Measurements from ENCODE around the gene PRKG1. TPM values are rescaled to one million over a fixed set of nuclear protein-coding genes. Genes with fewer than 3 reads are reported as not detected.

Gene PRKG1
- total and polyA plus RNA-seq, 2 of the 8 experiments (the other 6 are each of a cell fraction or from before 2014, with no cell fraction given): 4.2 to 15.2 TPM

DNA sequence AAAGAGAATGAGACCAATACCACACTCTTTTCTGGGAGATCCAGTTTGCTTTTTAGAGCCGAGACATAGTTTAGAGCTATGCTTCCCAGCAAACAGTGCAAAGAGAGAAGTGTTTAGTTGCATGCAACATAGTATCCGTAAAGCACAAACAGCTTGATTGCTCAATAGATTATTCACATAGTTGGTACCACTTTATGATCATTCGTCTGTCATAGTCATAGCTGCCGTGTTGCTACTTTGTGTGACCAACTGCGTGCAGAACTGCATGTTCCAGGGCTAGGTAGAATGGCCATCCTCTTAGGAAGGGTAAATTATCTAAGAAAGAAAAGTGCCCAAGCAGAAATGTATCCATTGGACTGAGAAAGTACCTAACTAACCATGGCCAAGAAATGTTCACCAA is 1036.3 kb downstream of the PRKG1 start:
- no peak overlapping the region for H2AK5ac ChIP-seq (ENCODE audit: low read depth, low read length)
- no peak overlapping the region for H3K14ac ChIP-seq (ENCODE audit: insufficient read length)
- H3K79me1 ChIP-seq (ENCODE audit: low read depth, low read length): no peaks in the 10 kb centered on the region
- no peak overlapping the region for H4K5ac ChIP-seq (ENCODE audit: insufficient read length, low read depth, low read length)
- no peaks in the 10 kb centered on the region for H4K20me1 ChIP-seq (replicated peaks in 1 of 2; ENCODE audit: control insufficient read depth in 1 of 2, insufficient read depth in 2 of 2, low read length in 2 of 2)
- CTCF ChIA-PET (ENCODE audit: partially characterized antibody): no interaction called here
- no peak overlapping the region for H2BK15ac ChIP-seq (ENCODE audit: low read length)
- H3K23ac ChIP-seq (ENCODE audit: insufficient read length): no peak overlapping the region
- no peaks in the 10 kb centered on the region; the same call in 1 of the 2 replicates for H3K23me2 ChIP-seq (ENCODE audit: low read depth, low read length)
- H4K91ac ChIP-seq (replicated peaks; ENCODE audit: insufficient read length, low read length): no peak overlapping the region
- no peak overlapping the region for H3K18ac ChIP-seq (ENCODE audit: extremely low read depth, low read length)
- WGBS, 2 experiments (ENCODE audit: extremely low coverage in 1 of 2, insufficient coverage in 1 of 2, insufficient read length in 1 of 2, insufficient replicate concordance in 2 of 2, low coverage in 1 of 2, low lambda C conversion rate in 2 of 2, missing lambda C conversion rate in 1 of 2): 96% methylated on average over 5 of the region's 5 CpGs; no CpG with 5 or more reads in 1 of the 2 experiments
- no peak overlapping the region for H2BK5ac ChIP-seq (ENCODE audit: low read depth, low read length)
- FAIRE-seq: no peak
- no peaks in the 10 kb centered on the region for H3K9me3 ChIP-seq (ENCODE audit: insufficient read depth in 2 of 2, low read depth in 1 of 2, low read length in 1 of 2)
- no peaks in the 10 kb centered on the region; a peak in 1 of 7 replicates for H3K4me1 ChIP-seq (replicated peaks in 1 of 4; ENCODE audit: control insufficient read depth in 3 of 4, insufficient read depth in 4 of 4, low read length in 3 of 4)
- DNase-seq (ENCODE audit: low read depth in 1 of 2, low spot score in 2 of 2): no peak
- H3K9ac ChIP-seq (replicated peaks in 1 of 4; ENCODE audit: extremely low read depth in 1 of 4, low read depth in 3 of 4, low read length in 3 of 4): no peak overlapping the region
- no peaks in the 10 kb centered on the region for H3K27me3 ChIP-seq (replicated peaks in 1 of 4; ENCODE audit: control insufficient read depth in 3 of 4, extremely low read depth in 1 of 4, insufficient read depth in 3 of 4, low read length in 3 of 4)
- H3K36me3 ChIP-seq (ENCODE audit: control insufficient read depth in 2 of 4, insufficient read depth in 4 of 4, low read length in 3 of 4): no peaks in the 10 kb centered on the region
- H3K27ac ChIP-seq (ENCODE audit: low read depth, low read length): no peak overlapping the region
- H3K4me2 ChIP-seq (ENCODE audit: insufficient read depth in 1 of 2, low read depth in 2 of 2, low read length in 2 of 2): no peak overlapping the region
- no peak overlapping the region for H2BK20ac ChIP-seq (ENCODE audit: low read length)
- no peak overlapping the region for H2BK120ac ChIP-seq (replicated peaks; ENCODE audit: low read depth, low read length)
- H2AFZ ChIP-seq (ENCODE audit: low read length): no peak overlapping the region
- H4K8ac ChIP-seq (ENCODE audit: extremely low read depth, insufficient read depth, low read length): no peak overlapping the region
- H3K4ac ChIP-seq (replicated peaks; ENCODE audit: insufficient read length, low read depth, low read length): no peak overlapping the region
- POLR2A ChIA-PET (ENCODE audit: partially characterized antibody): no interaction called here
- no peak overlapping the region for H3K56ac ChIP-seq (replicated peaks; ENCODE audit: insufficient read length, low read depth, low read length)
- H2BK12ac ChIP-seq (ENCODE audit: low read depth, low read length): no peak overlapping the region
- no peak overlapping the region for H3K4me3 ChIP-seq (ENCODE audit: extremely low read depth in 1 of 4, insufficient read depth in 2 of 4, low read depth in 3 of 4, low read length in 4 of 4)
- H3K79me2 ChIP-seq (ENCODE audit: control insufficient read depth in 1 of 2, insufficient read depth in 2 of 2, low read length in 2 of 2): no peaks in the 10 kb centered on the region
- TF ChIP-seq FOSL1 (IDR thresholded peaks at IDR 0.05; ENCODE audit: insufficient read depth, low read depth, low read length) (no peak), CTBP2 (IDR thresholded peaks at IDR 0.05; ENCODE audit: borderline replicate concordance, insufficient read depth, insufficient read length, low read length) (no peak), HDAC6 (IDR thresholded peaks at IDR 0.05; ENCODE audit: low read depth, low read length) (no peak), SP2 (IDR thresholded peaks at IDR 0.05; ENCODE audit: low read length) (no peak), RNF2 (IDR thresholded peaks at IDR 0.05; ENCODE audit: borderline replicate concordance, low read depth, low read length, missing control alignments, poor library complexity, severe bottlenecking) (no peak), JUND (IDR thresholded peaks at IDR 0.05; ENCODE audit: low read length) (no peak), CEBPB (IDR thresholded peaks at IDR 0.05; ENCODE audit: low read depth, low read length) (no peak), KDM5A (IDR thresholded peaks at IDR 0.05; ENCODE audit: low read length) (no peak), TAF1 (IDR thresholded peaks at IDR 0.05; ENCODE audit: low read depth, low read length) (no peak)

Data from H1 (cell line).